NCI-H146 (cell line): ENCODE results near the gene MLYCD.
A peak's percentile ranks its signal among the peaks of the same experiment; 100 is the strongest.

Experiments used
- DNase-seq: peaks from one replicate; lab custom pipeline; 2025; lab: John Stamatoyannopoulos, UW

Gene MLYCD

DNA sequence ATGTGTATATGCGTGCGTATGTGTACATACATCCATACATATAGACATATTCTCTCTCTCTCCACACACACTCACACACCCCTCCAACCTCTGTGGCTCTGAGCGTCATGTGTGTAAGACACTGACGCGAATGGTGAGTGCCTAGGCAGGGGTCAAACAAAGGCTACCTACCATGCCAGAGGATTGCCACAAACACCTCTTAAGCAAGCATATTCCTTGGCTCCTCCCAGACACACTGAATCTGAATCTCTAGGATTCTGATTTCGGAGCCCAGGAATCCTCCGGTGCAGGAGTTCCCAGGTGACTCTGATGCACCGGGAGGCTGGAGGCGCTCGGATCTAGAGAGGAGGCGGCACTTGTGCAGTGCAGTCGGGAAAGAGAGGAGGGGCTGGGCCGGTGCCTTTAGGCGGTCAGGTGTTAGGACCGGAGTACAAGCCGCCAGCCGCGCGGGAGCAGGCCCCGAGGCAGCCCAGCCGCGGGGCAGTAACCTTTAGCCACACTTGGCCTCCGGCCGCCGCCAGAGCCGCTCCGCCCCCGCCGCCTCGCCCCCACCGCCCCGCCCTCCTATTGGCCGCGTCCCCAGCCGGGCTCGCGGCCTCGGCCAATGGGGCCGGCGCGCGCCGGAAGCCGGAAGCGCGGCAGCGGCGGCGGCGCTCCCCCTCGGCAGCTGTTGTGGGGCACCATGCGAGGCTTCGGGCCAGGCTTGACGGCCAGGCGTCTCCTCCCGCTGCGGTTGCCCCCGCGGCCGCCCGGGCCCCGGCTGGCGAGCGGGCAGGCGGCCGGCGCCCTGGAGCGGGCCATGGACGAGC, at the start of gene MLYCD:
MLYCD (plus strand) TSS at position 653 of the 809 bp plus-strand sequence; CDS start at position 683, 30 bp downstream.
- DNase-seq = peak; percentile 79

DNA sequence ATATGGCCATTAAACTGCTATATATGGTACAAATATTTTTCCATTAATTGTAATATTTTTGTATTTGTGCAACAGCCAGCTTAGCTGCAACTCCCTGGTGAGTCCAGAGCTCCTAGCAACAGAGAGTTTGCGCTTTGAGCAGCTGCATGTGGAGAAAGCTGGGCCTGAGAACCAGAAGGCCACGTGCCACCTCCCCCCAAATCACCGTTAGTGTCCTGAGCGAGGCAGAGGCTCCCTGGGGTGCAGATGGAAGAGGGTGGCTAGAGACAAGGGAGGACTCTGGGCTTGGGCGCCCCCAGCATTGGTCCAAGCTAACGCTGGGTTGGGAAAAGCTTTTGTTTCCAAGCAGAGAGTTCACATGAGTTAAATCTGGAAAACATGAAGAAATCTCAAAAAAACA, 49.5 kb upstream of the MLYCD start:
- DNase-seq = peak; percentile 58

DNA sequence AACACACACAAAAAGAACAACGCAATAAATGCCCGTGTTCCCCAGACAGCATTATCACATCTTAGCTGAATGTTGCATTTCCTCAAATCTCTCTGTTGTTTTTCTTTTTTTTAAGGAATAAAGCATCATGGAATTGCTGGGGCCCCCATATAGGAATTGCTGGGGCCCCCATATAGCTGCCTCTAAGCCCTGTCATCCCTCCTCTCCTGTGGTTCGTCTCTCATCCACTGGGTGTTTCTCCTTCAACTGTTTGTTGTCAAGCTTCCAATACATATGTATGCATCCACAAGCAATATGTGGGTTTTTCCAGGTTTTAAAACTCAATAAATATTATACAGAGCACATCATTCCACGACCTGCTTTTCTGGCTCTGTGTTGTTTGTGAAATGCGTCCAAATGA, 48.0 kb upstream of the MLYCD start:
- no peak for DNase-seq

DNA sequence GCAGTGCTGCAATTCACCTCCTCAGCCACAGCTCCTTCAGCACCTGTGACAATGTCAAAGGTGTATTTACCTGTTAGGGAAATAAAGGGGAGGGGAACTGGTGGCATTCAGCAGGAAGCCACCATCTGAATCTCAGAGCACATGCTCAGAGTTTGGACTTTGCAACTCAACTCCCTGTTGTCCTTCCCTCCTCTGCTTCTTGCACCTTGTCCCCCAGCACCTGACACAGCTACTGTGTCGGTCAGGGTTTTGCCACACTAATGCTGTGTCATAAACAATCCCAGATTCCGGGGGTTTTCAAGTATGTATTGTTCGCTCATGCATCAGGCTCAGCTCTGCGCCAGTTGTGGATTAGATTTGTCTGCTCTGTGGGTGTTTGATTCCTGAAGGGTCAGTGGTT, 47.4 kb upstream of the MLYCD start:
- DNase-seq = peak; percentile 0

DNA sequence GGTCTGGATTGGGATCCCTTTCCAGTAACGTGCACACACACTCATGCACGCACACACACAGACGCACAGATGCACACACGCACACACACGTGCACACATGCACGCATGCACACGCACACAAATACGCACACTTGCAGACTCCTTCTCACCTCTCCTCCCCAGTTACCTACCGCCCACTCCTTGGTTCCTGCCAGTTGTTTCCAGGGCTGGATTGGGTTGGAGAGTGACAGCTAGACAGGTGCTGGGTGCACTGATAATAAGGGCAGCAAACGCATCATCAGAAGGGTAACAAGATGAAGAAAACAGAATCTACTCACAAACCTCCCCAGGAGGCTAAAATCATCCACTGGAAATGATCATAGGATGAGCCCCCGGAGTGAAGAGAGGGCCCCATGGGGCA, 46.1 kb upstream of the MLYCD start:
- DNase-seq = peak; percentile 23

DNA sequence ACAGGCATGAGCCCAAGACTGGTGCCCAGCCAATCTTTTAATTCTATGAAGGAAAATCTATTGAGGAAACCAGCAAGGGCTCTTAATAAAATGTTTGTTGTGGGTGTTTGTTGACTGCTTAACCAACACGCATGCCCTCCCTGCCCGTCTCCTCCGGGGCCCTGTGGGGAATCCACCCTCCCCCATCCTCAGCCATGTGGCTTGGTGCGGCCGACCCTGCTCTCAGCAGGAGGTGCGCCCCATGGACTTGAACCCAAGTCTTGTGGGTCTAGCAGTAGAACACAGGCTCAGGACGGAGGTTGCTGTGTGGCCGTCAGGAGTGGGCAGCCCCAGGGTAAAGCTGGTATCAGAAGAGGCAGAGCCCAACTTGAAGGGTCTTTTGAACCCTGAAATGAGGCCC, 45.1 kb upstream of the MLYCD start:
- DNase-seq = no peak

DNA sequence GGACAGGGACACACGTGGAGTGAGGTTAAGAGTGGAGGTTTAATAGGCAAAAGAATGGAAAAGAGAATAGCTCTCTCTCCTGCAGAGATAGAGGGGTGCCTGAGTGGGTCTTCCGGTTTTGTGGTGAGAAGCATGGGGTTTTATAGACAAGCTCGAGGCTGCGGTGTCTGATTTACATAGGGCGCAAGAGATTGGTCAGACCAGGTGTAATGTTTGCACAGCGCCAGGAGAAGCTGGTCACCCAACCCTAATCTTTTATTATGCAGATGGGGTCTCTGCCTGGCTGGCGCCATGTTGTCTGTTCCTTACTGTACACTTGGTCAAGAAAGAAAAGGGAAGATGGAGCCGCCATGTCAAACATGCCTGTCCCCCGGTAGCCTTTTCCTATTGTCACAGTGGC, 44.5 kb upstream of the MLYCD start:
- peak; percentile 85 for DNase-seq

DNA sequence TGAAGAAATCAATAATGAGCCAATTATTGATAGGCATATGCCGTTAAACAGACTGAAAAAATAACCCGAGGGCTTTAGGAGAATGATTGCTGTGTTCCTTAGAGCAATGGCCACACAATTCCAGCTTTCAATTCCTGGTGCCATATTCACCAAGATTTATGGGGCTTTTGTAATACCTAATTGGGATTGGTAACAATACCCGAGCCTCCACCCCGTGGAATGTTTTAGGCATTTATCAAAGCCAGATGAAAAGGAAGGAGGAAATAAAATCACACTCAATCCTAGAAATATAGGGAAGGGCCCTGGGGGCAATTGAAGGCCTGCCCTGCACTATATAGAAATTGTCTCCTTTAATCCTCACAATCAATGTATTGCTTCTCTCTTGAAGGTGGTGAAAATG, 42.1 kb upstream of the MLYCD start:
- DNase-seq = peak; percentile 85

DNA sequence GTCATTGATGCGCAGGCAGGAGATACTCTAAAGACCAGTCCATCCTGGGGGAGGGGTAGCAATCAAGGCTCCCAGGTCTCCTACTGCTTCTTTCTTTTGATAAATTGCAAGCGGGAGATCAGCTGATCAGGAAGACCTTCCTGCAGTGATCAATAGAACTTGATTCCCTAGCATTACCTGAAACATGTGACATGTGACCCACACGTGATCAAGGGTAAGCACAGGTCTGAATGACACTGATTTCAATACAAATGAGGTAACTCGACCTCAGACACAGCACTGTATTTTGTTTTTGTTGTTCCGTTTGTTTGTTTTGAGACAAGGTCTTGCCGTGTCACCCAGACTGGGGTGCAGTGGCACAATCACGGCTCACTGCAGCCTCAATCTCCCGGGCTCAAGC, 39.6 kb upstream of the MLYCD start:
- DNase-seq = no peak

DNA sequence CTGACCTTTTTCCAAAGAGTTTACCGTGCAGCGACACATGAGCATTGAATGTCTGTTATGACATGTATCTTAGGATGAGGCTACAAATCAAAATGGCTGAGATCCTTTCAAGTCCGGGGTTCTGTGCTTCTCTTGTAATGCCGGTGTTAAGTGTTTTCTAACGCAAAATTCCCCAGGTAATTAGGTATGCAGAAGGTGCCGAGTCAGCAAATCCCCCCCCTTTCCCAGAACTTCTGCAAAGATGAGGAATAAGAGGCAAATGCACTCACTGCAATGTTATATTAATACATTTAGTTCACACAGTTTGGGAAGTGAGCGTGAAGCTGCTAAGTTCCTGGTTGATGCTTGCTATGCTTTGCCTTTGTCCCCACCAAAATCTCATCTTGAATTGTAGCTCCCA, 36.3 kb upstream of the MLYCD start:
- no peak for DNase-seq

DNA sequence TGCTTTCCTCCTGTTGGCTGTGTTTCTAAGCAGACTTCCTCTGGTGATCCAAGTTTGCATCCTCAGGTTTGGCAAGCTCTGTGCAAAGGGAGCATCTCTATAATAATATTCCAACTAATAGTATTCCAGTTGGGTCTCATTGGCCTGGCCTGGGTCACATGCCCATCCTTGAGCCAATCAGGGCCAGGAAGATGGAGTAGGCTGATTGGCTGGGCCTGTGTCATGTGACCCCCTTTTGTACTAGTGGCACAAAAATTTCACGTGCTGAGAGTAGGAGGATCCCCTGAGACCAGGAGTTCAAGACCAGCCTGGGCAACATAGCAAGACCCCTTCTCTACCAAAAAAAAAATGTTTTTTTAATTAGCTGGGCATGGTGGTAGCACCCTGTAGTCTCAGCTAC, 35.2 kb upstream of the MLYCD start:
- DNase-seq = no peak

DNA sequence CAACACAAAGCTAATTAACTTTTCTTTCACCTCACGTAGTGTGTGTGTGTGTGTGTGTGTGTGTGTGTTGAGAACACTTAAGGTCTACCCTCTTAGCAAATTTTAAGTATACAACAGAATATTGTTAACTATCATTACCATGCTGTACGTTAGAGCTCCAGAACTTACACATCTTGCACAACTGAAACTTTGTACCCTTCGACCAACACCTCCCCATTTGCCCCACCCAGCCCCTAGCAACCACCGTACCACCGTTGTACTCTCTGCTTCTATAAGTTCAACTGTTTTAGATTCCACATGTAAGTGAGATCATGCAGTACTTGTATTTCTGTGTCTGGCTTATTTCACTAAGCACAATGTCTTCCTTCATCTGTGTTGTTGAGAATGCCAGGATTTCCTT, 28.1 kb upstream of the MLYCD start:
- no peak for DNase-seq

DNA sequence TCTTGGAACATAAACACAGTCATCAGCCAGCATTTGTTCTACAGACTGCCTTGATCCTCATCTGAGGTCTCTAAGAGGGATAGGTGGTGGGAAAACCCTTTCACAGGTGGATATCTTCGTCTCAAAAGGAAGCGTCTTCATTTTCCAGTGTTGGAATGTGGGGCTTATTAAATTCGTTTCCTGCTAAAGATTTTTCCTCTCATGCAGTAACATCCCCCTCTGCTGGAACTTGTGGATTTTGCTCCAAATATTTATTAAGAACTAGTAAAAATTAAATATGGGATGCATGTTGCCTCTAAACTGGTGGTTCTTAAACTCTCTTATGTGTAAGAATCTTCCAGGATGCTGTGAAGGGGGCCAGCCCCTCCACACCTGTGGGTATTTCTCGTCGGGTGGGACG, 20.1 kb upstream of the MLYCD start:
- peak; percentile 44 for DNase-seq

DNA sequence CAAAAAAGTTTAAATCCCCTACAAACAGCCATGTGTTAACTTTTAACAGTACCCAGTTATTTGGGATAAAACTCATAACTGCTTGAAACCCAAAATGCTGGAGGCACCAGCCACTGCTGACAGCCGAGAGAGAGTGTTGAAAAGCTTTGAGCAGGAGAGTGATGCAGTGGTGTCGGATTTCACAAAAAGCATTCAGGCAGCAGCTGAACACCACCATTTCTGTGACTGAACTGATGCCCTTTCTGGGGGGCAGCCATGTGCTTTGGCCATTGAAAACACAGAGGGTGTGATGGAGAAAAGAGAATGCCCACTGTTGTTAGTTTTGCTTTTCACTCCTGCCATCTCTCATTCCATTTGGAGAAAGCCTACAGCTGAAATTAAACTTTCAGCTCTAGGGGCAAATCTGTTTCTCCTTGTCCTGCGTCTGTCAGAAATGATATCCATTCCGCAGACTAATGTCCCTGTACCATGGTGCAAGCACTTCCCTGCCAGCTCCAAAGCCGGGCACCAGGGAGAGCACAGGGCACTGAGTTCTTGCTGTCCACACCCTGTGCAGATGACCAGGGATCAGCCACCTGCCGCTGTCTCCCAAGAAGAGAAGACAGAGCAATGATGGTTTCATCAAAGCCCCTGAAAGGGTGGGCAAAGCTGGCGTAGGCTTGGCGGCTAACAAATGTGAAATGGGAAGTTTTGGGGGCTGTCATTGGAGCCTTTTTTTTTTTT, 16.6 kb upstream of the MLYCD start:
- DNase-seq = no peak

DNA sequence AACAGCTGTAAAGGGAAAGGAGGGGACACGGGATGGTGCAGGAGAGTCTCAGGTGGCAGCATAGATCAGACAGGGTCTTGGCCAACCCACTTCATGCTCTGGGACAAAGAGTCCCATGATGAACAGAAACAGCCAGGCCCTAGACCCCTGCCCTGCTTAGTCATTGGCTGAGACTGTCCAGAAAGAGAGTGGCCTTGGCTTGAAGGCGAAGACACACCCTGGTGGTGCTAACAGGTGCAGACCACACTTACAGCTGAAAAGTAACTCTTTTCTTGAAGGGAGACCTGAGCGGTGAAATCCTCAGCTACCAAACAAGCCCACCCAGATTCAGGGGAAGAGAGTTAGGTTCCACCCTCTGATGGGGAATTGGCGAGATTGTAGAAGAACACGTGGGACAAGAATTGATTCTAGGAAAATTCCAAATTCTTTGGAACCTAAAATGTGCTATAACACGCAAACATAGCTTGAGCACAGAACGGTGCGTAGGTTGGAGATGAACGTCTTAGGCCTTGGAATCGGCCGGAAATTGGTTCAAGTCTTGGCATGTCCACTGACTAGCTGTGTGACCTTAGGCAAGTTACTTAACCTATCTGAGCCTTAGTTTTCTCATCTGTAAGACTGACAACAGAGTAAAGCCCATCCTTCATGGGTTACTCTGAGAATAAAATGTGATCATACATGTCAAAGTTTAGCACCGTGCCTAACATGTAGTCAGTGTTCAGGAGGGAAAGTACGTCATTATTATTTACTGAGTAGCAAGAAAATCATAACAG, 12.5 kb upstream of the MLYCD start:
- no peak for DNase-seq

DNA sequence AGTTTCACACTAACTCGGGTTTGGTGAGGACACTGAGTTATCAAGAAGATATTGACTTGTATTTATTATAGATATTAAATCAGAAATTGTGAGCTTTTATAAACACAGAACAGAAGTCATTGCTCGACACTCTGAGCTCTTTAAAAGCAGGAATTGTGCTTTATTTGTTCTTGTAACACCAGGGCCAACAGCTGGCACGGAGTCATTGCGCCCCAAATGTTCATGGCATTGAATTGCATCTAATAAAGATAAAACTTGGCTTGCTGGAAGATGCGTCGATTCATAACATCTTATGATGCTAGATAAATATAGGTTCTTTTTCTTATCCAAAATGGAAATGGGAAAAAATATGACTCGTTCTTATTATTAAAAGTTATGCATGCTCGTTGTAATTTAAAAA, 11.8 kb upstream of the MLYCD start:
- peak; percentile 26 for DNase-seq

DNA sequence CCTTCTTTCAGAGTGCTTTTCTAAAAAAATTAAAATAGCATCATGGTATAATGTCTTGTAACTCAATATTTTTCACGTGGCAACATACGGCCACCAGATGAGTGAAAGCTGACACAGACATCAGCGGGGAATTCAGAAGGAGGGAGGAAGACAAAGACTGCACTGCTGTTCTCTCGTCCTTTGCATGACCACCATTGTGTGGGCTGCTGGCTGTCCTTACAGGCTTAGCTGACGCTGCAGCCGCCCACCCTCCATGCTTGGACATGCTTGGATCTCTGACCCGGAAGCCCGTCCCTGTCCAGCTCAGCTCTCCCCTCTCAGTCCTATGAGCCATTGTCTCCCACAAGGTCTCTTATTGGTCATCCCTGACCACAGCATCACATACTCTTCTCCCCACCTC, 11.4 kb upstream of the MLYCD start:
- DNase-seq = no peak

DNA sequence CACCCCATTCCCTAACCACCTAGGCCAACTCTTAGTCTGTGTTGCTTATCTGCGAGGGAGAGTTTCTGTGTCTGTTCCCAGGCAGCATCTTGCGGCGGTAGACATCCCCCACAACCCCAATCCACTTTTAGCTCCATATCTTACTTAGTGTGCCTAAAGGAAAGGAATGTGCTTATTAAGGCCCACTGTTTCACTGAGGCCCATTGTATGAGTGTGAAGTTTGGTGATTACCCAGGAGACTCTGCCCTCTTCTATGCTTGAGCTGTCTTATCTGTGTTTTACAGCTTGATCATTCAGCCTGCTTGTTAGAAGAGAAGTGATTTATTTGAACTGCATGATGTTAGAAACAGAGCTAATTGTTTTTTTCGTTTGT, 10.3 kb upstream of the MLYCD start:
- no peak for DNase-seq

DNA sequence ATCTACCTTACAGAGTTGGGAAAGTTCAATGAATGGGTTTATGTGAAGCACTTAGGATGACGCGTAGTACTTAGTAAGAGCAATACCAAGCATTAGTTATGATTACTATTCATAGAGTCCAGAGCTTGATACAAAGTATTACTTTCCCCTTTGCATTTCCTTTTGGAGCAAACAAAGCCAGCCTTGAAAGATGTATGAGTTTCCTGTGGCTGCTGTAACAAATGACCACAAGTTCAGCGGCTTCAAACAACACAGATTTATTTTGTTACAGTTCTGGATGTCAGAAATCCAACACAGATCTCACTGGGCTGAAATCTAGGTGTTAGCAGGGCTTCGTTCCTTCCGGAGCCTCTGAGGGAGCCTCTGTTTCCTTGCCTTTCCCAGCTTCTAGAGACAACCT, 8.6 kb upstream of the MLYCD start:
- no peak for DNase-seq

DNA sequence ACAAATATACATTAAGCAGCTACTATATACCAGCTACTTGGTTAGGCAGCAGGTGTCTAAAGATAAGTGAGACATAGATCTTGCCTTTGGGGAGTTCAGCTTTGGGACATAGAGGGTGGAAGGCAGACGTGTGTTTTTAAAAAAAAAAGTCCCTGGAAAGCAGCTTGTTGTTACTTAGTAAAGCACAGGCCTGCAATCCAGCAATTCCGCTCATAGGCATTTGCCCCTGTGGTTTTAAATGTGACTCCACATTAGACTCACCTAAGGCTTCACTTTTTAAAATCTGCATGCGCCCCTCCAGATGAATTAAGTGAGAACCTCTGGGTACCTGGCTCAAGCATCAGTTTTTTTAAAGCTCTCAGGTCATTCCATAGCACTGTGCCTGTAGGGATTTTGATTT, 7.2 kb upstream of the MLYCD start:
- DNase-seq = no peak

DNA sequence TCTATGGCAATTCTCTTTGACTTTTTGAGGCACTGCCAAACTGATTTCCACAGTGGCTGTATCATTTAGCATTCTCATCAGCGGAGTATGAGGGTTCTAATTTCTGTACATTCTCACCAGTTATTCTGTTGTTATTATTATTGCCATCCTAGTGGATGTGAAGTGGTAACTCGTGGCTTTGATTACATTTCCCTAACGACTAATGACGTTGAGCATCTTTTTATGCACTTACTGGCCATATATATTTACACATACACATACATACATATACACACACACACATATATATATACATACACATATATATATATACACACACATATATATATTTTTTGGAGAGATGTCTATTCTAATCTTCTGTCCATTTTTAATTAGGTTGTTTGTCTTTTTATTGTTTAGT, 3.7 kb upstream of the MLYCD start:
- DNase-seq = no peak

DNA sequence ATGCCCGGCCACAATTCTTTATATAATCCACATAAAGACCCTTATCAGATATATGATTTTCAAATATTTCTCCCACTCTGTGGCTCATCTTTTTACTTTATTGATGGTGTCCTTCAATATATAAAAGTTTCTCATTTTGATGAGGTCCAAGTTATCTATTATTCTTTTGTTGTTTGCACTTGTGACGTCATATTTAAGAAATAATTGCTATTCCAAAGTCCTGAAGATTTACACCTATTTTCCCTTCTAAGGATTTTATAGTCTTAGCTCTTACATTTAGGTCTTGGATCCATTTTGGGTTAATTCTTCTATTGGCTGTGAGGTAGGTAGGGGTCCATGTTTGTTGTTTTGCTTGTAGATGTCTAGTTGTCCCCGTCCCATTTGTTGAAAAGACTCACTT, 3.0 kb upstream of the MLYCD start:
- DNase-seq = no peak
